HL-60 (cell line): ENCODE data around the gene COA4.

Source experiments
- CTCF ChIP-seq: IDR thresholded peaks from one replicate; pipeline ENCODE4 v1.5.1; 2011; ENCODE audit warnings: low read length, control low read depth, inconsistent platforms; ENCODE audit not compliant: insufficient read depth
- GABPA ChIP-seq: IDR thresholded peaks from 2 replicates; pipeline ENCODE4 v1.6.1; 2012; ENCODE audit warnings: low read depth
- POLR2AphosphoS5 ChIP-seq: IDR thresholded peaks from 2 replicates; pipeline ENCODE4 v1.6.1; 2012; ENCODE audit warnings: low read depth

- TF ChIP-seq CTCF (no peak), POLR2AphosphoS5 (no peak), GABPA (no peak)
Measured at GRCh38 chr11:73912026-73912425, 35.4 kb upstream of the COA4 start.
